B cell (primary cell): ENCODE results near the gene TM2D1. TPM values are rescaled to one million over a fixed set of nuclear protein-coding genes. Genes with fewer than 3 reads are reported as not detected.
A peak's percentile ranks its signal among the peaks of the same experiment; 100 is the strongest.

Experiments used
- ATAC-seq: fragments of 200-7000 bp; cut with Tn5 transposase; one replicate; pipeline ENCODE4 v1.10.0; 2021; ENCODE audit warnings: low read depth, mild to moderate bottlenecking, moderate number of reproducible peaks, moderate library complexity
- CTCF ChIA-PET: fragments of 350-600 bp; sonication (Branson Sonifier 250); formaldehyde crosslinking; loops from one replicate; lab custom pipeline; 2021; ENCODE audit warnings: antibody characterized with exemption, inconsistent platforms; lab: Charles Lee
- POLR2A ChIA-PET: fragments of 350-600 bp; sonication (Branson Sonifier 250); formaldehyde crosslinking; loops from one replicate; lab custom pipeline; 2021; ENCODE audit warnings: antibody characterized with exemption; lab: Charles Lee
- DNase-seq: peaks from one replicate; pipeline ENCODE4 v3.0.0; 2013
- H2AFZ ChIP-seq: 2 replicates; pipeline ENCODE4 v1.6.1; 2012; ENCODE audit warnings: mild to moderate bottlenecking, low read depth, low read length; ENCODE audit not compliant: insufficient read depth, poor library complexity, severe bottlenecking
- H3K27ac ChIP-seq, 2 donors: 1 replicate in 1 of 2; 2 replicates in 1 of 2; pipeline ENCODE4 v1.5.1; 2012 to 2013; ENCODE audit warnings: low read length in 2 of 2, mild to moderate bottlenecking in 2 of 2, moderate library complexity in 1 of 2
- H3K27me3 ChIP-seq, 4 experiments: fragments of 200-600 bp in 1 of 4; sonication (generic) in 1 of 4; replicated peaks in 1 of 4; 1 replicate in 2 of 4; 2 replicates in 2 of 4; pipeline versions ENCODE4 v1.6.1 to v1.7.0; 2013 to 2016; ENCODE audit warnings: low read length in 3 of 4, mild to moderate bottlenecking in 2 of 4, mixed read lengths in 1 of 4, moderate library complexity in 1 of 4; ENCODE audit not compliant: insufficient read depth in 4 of 4, control insufficient read depth in 3 of 4; ENCODE audit errors: control extremely low read depth in 1 of 4
- H3K36me3 ChIP-seq, 2 experiments: replicated peaks in 1 of 2; 1 replicate in 1 of 2; 2 replicates in 1 of 2; pipeline versions ENCODE4 v1.6.1 to v1.7.1; 2013; ENCODE audit warnings: low read length in 1 of 2; ENCODE audit not compliant: insufficient read depth in 2 of 2, control insufficient read depth in 1 of 2; ENCODE audit errors: control extremely low read depth in 1 of 2, extremely low read depth in 1 of 2
- H3K4me1 ChIP-seq, 2 donors: fragments of 200-600 bp in 1 of 2; sonication (generic) in 1 of 2; 1 replicate in 1 of 2; 2 replicates in 1 of 2; pipeline versions ENCODE4 v1.5.1 to v1.6.1; 2013 to 2017; ENCODE audit warnings: low read length in 2 of 2; ENCODE audit not compliant: control insufficient read depth in 2 of 2, insufficient read depth in 2 of 2
- H3K4me2 ChIP-seq: replicated peaks from 2 replicates; pipeline ENCODE3; 2012; ENCODE audit warnings: mild to moderate bottlenecking, low read depth, low read length; ENCODE audit not compliant: poor library complexity, severe bottlenecking
- H3K4me3 ChIP-seq, 5 experiments: fragments of 200-600 bp in 1 of 5; sonication (generic) in 1 of 5; 1 replicate in 3 of 5; 2 replicates in 2 of 5; pipeline versions ENCODE4 v1.5.1 to v1.7.0; 2011 to 2016; ENCODE audit warnings: low read length in 4 of 5, mild to moderate bottlenecking in 4 of 5, low read depth in 2 of 5, control low read depth in 1 of 5, moderate library complexity in 1 of 5; ENCODE audit not compliant: insufficient read depth in 1 of 5; ENCODE audit errors: control extremely low read depth in 1 of 5, extremely low read depth in 1 of 5
- H3K79me2 ChIP-seq: fragments of 200-600 bp; sonication (generic); one replicate; pipeline ENCODE4 v1.6.0; 2016; ENCODE audit warnings: low read length; ENCODE audit not compliant: control insufficient read depth, insufficient read depth
- H3K9ac ChIP-seq: fragments of 200-600 bp; sonication (generic); 2 replicates; pipeline ENCODE4 v1.6.1; 2017; ENCODE audit warnings: mild to moderate bottlenecking, low read length, moderate library complexity
- H3K9me3 ChIP-seq, 3 donors: one replicate each; pipeline versions ENCODE4 v1.6.1 to v1.7.1; 2013; ENCODE audit warnings: low read length in 2 of 3; ENCODE audit not compliant: control insufficient read depth in 2 of 3, insufficient read depth in 1 of 3; ENCODE audit errors: control extremely low read depth in 1 of 3
- H4K20me1 ChIP-seq: 2 replicates; pipeline ENCODE4 v1.6.0; 2012; ENCODE audit warnings: mild to moderate bottlenecking, low read length; ENCODE audit not compliant: insufficient read depth, control insufficient read depth, poor library complexity, severe bottlenecking
- H3K27ac Mint-ChIP-seq: one replicate; pipeline ENCODE4 v1.8.0; 2021; ENCODE audit warnings: mixed read lengths
- H3K27me3 Mint-ChIP-seq: one replicate; pipeline ENCODE4 v1.8.0; 2021; ENCODE audit warnings: mixed read lengths
- H3K4me1 Mint-ChIP-seq: one replicate; pipeline ENCODE4 v1.8.0; 2021; ENCODE audit warnings: mixed read lengths
- H3K4me3 Mint-ChIP-seq: one replicate; pipeline ENCODE4 v1.8.0; 2021; ENCODE audit warnings: mixed read lengths
- H3K9me3 Mint-ChIP-seq: one replicate; pipeline ENCODE4 v1.8.0; 2022; ENCODE audit warnings: mixed read lengths; ENCODE audit not compliant: insufficient read depth
- CTCF ChIP-seq: fragments of 200-600 bp; IDR thresholded peaks from one replicate; pipeline ENCODE4 v1.8.0; 2022; ENCODE audit warnings: antibody characterized with exemption, mild to moderate bottlenecking
- EZH2 ChIP-seq: IDR thresholded peaks from 2 replicates; pipeline ENCODE4 v1.6.1; 2012; ENCODE audit warnings: borderline replicate concordance, low read depth, mild to moderate bottlenecking, moderate library complexity, low read length; ENCODE audit not compliant: insufficient read depth, poor library complexity, severe bottlenecking
- WGBS: methylation state at CpG from one replicate; pipeline ENCODE4 v1.1.5; 2013; ENCODE audit warnings: missing lambda C conversion rate; ENCODE audit not compliant: insufficient coverage; 5-methylcytosine and 5-hydroxymethylcytosine counted together
- intact Hi-C: fragments of 100-400 bp; cut with micrococcal nuclease; formaldehyde crosslinking; loops from one replicate; pipeline ENCODE4 v1.10.0; 2022
- polyA plus RNA-seq: library from polyadenylated mRNA; depleted of rRNA; stranded (reverse); fragments of >200 nt; gene quantifications from 2 replicates; pipeline ENCODE4 v1.2.3, GENCODE V29; 2012
- total RNA-seq, 2 donors: library from RNA; stranded (reverse); fragments of 120-200 nt in 1 of 2; gene quantifications; 1 replicate in 1 of 2; 2 replicates in 1 of 2; pipeline versions ENCODE4 v1.2.3 to v1.2.4, GENCODE V29; 2013 to 2022

TM2D1 gene
- total and polyA plus RNA-seq, 2 donors (not counting 1 experiment from before 2014, with no cell fraction given) = 30.8 to 53.3 TPM

DNA sequence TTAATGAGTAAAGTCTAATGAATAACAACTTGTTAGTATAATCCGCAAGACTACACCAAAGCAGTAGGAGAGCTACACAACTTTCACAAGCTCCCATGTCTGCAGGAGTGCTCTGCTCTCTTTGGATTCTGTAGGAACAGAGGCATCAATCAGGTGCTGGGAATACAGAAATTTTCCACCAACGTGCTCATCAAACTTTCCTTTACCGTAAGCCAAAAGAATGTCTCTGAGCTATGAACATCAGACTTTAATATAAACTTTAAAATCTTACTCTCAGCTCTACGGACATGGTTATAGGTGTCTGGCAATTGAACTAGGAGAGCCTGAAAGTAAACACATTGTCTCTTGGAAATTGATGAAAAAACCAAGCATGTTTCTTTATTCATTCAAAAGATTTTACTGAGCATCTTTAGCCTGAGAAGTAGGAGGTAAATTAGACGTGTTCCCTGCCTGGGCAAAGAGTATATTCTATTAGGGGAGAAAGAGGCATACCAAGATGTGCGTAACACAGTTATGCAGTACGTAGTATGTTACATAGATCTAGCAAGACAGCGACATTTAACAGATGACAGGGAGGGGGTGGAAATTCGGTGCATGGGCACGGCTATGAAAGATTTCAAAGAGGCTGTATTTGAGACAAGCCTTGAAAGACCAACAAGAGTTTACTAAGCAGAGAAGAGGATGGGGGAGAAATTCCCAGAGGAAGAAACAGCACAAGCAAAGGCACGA lies 85.2 kb downstream of the TM2D1 start:
- ChIA-PET POLR2A (no interaction called here), CTCF (interaction anchor here (3.2 kb wide), 1 partner anchor 590 kb away, joined by 11 read pairs; no protein-coding TSS in a partner anchor)
- Histone ChIP-seq H4K20me1 (no peaks in the 10 kb centered on the region), H3K4me3 (no peak overlapping the region), H3K36me3 (no peaks in the 10 kb centered on the region), H3K9ac (no peak overlapping the region), H3K9me3 (no peaks in the 10 kb centered on the region), H3K4me1 (no peaks in the 10 kb centered on the region), H3K27ac (no peak overlapping the region), H3K27me3 (no peaks in the 10 kb centered on the region), H2AFZ (no peak overlapping the region), H3K4me2 (no peak overlapping the region), H3K79me2 (no peaks in the 10 kb centered on the region)
- ATAC-seq (no peak), DNase-seq (no peak)
- 98% methylated on average over 7 of the region's 11 CpGs for WGBS
- peak overlapping the region; percentile 5 for H3K4me3 Mint-ChIP-seq
- no peak overlapping the region for H3K27ac Mint-ChIP-seq
- intact Hi-C loops = loop anchor here (10.0 kb wide), 1 partner anchor 1665 kb away; no protein-coding TSS in a partner anchor
- peaks cover 5% of the 10 kb centered on the region for H3K27me3 Mint-ChIP-seq
- no peak for TF ChIP-seq EZH2
- H3K9me3 Mint-ChIP-seq = no peaks in the 10 kb centered on the region
- peaks cover 16% of the 10 kb centered on the region for H3K4me1 Mint-ChIP-seq

DNA sequence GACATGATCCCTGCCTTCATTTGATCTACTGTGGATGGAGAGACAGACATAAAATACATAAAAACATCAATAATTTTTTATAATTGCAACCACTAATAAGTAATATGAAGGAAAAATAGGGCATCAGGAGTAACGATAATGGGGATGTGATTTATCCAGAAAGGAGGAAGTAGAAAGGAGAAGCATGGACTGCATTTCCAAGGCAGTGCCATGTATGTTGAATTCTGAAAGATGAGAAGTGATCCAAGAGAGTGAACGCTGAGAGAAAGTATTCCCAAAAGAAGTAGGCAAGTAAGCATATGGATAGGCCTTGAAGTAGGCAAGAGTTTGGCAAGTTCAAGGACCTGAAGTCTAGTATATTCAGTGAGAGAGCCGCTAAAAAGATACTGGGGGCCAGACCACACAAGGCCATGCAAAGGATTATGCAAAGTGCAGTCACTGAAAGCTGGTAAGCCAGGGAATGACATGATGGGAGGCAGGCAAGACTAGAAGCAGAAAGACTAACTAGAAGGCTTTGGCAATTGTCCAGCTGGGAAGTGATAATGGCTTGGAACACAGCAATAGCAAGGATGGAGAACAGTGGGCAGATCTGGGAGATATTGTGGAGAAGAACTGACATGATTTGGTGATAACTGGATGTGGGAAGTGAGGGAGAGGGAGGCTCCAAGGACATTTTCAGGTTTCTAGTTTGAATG lies 85.9 kb downstream of the TM2D1 start:
- no peaks in the 10 kb centered on the region for H3K9me3 Mint-ChIP-seq
- no peak for ATAC-seq
- H3K36me3 ChIP-seq = no peaks in the 10 kb centered on the region
- H3K27me3 Mint-ChIP-seq = peaks cover 8% of the 10 kb centered on the region
- DNase-seq = no peak
- CTCF ChIA-PET = no interaction called here
- H3K27ac Mint-ChIP-seq = no peak overlapping the region
- H3K4me1 Mint-ChIP-seq = peaks cover 16% of the 10 kb centered on the region
- intact Hi-C loops = no loop called here
- no peak overlapping the region for H3K4me3 Mint-ChIP-seq
- H2AFZ ChIP-seq = no peak overlapping the region
- no peak overlapping the region for H3K4me2 ChIP-seq
- no peaks in the 10 kb centered on the region for H4K20me1 ChIP-seq
- TF ChIP-seq CTCF = no peak
- 84% methylated on average over 3 of the region's 3 CpGs for WGBS
- H3K9me3 ChIP-seq = no peaks in the 10 kb centered on the region
- H3K4me1 ChIP-seq = no peaks in the 10 kb centered on the region
- no peak overlapping the region for H3K4me3 ChIP-seq
- H3K27me3 ChIP-seq = no peaks in the 10 kb centered on the region
- H3K27ac ChIP-seq = no peak overlapping the region
- no peaks in the 10 kb centered on the region for H3K79me2 ChIP-seq
- H3K9ac ChIP-seq = no peak overlapping the region
- POLR2A ChIA-PET = no interaction called here
